SHP77 treated with DMSO at 0.1 percent for 48 hours (cell line): ENCODE results near the gene DAW1.

Experiments used
- DNase-seq: peaks from one replicate; lab custom pipeline; 2025; lab: John Stamatoyannopoulos, UW

The DAW1 gene

DNA sequence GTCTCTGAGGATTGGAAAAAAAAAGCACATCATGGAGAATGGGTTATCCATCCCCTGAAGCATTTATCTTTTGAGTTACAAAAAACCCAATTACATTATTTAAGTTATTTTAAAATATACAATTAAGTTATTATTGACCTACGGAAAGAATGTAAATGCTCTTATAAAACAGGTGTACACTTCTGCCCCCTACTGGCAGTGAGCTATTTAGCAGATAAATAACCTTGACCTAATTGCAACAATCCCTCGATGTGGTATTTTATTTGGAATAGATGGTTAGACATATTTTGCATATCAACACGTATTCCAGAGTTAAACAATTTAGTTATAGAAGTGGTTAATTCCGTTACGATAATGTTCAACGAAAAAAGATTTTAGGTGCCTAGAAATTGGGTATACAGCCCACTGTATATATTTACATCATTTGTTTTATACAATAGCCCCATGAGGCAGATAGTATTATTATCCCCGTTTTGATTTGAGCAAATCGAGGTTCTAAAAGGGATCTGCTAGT, 9.1 kb upstream of the DAW1 start:
- no peak for DNase-seq

GRCh38 chr2:227862741-227863588, 8.5 kb upstream of the DAW1 start:
- no peak for DNase-seq

- no peak for DNase-seq
Observed at GRCh38 chr2:227864161-227864756, 7.2 kb upstream of the DAW1 start.

- DNase-seq, result no peak
Observed at GRCh38 chr2:227865291-227865690, 6.1 kb upstream of the DAW1 start.

DNA sequence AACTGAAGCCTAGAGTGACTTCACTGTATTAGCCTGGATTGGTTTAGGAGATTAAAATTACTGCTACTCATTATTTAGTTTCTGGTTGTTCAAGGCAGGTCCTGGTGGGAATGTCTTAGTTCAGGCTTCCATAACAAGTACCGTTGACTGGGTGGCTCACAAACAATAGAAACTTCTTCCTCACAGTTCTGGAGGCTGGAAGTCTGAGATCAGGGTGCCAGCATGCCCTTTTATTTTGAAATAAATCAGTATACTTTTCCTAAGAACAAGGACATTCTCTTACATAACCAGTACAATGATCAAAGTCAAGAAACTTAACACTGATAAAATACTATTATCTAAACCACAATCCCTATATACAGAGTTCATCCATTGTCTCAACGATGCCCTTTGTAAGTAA, 4.0 kb upstream of the DAW1 start:
- no peak for DNase-seq

- DNase-seq, result no peak
Observed at GRCh38 chr2:227870710-227871374, 589 bp upstream of the DAW1 start.

- no peak for DNase-seq
Observed at GRCh38 chr2:227872676-227873075, 1.2 kb downstream of the DAW1 start.

DNA sequence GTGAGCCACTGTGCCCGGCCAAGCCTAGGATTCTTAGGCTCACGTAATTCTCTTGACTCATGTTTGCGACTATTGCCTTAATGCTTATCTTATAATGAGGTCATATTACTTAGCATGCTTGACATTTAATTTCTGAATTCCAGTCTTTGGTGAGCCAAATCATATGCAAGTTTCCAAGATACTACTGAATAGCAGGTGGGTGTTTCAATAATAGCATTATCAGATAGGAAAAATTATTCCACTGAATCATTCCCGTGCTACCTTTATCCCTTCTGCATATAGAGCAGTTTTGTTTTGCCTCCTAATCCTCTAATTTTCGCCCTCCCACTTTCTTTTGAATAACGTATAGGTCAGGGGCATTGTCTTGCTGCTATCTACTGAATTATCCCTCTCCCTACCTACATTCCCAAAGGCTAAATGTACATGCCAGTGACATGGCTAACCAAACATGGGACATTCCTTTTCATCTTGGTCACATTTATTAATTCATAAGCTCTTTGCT, 4.9 kb downstream of the DAW1 start:
- DNase-seq, result no peak

- no peak for DNase-seq
Observed at GRCh38 chr2:227877421-227878310, 6.2 kb downstream of the DAW1 start.

DNA sequence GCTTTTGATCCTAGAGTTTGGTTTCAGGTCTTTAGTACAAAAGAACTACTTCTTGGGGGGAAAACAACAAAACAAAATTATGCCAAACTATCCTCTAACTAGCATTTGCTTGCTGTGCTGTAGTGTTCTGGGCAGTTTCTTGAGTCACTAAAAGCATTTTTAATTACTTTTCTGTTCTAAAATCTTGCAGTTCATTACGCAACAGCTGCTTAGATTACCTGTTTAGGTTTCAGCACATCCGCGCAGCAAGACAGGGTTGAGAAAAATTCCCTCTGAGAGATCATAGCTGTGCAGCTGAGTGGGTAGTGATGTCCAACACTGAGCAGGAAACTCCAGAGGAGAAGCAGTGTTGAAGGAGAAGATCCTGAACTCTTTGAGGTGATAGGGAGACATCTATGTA, 9.0 kb downstream of the DAW1 start:
- no peak for DNase-seq

GRCh38 chr2:227881866-227882517, 10.6 kb downstream of the DAW1 start:
- DNase-seq, result no peak

- DNase-seq, result peak; percentile 31
Observed at GRCh38 chr2:227884511-227884947, 13.1 kb downstream of the DAW1 start.

DNA sequence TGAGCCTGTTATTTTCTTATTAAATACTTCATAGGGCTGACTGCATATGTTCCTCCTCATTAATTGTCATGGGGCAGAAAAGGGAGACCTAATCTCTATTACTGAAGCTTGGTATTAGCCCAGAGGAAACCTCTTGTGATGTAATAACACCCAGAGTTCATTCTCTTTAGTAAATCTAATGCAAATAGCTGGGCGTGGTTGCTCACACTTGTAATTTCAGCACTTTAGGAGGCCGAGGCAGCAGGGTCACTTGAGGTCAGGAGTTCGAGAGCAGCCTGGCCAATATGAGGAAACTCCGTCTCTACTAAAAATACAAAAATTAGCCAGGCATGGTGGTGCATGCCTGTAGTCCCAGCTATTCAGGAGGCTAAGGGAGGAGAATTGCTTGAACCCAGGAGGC, 14.7 kb downstream of the DAW1 start:
- no peak for DNase-seq

GRCh38 chr2:227888289-227888688, 16.9 kb downstream of the DAW1 start:
- DNase-seq, result no peak

DNA sequence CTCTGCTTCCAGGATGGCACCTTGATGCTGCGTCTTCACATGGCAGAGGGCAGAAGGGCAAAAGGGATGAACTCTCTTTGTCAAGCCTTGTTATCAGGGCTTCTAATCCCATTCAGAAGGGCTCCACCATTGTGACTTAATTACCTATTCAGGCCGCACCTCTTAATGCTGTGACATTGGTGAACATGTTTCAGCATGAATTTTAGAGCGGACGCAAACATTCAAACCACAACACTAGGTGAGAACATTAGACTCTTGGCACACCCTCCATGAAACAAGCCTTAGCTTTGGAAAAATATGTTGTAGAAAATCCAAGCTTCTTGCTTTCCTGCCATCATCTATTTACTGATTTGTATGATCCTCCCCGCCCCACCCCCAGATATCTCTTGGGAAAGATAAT, 17.9 kb downstream of the DAW1 start:
- DNase-seq, result no peak

GRCh38 chr2:227890495-227891079, 19.2 kb downstream of the DAW1 start:
- peak; percentile 32 for DNase-seq

DNA sequence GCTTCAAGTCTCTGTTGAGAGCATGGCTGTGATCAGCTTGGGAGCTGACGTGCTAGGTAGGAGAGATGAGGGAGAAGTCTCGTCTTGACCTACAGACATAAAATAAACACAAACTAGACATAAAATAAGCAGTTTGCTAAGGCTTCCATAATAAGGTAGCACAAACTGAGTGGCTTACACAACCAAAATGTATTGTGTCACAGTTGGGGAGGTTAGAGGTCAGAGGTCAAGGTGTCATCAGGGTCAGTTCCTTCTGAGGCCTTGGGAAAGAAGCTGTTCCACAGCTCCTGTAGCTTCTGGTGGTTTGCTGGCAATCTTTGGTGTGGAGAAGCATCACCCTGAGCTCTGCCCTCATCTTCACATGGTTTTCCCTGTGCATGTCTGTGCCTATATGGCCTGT, 20.2 kb downstream of the DAW1 start:
- no peak for DNase-seq

DNA sequence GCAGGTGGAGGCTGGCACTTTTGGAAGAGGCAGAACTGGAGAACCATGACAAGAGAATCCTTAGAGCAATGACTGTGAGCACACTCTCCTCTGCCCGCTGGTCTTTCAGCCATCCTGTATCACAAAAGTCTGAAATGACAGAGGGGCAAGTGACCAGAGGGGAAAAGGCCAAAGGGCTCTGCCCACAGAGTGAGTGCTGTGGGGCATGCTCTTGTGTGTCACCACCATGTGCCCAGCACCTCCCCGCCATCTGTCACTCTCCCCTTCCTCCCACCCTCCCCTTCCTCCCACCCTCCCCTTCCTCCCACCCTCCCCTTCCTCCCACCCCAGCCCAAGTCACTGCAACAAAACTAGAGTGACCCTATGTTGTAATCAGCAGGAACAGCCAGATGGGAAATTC, 31.9 kb downstream of the DAW1 start:
- no peak for DNase-seq

GRCh38 chr2:227906991-227907390, 35.6 kb downstream of the DAW1 start:
- no peak for DNase-seq

- DNase-seq, result no peak
Observed at GRCh38 chr2:227908266-227909054, 37.0 kb downstream of the DAW1 start.
